GM23248 (cell line): ENCODE data around the gene CLEC4C.

ENCODE experiments used
- EZH2 ChIP-seq: fragments of 200-600 bp; sonication (generic); IDR thresholded peaks from 2 replicates; pipeline ENCODE4 v1.6.1; 2018; ENCODE audit warnings: antibody characterized with exemption, mild to moderate bottlenecking; ENCODE audit not compliant: insufficient read depth, poor library complexity, severe bottlenecking
- EZH2phosphoT487 ChIP-seq: fragments of 200-600 bp; sonication (generic); IDR thresholded peaks from 2 replicates; pipeline ENCODE4 v1.6.1; 2018; ENCODE audit warnings: antibody characterized with exemption, moderate library complexity, mild to moderate bottlenecking, low read depth; ENCODE audit not compliant: insufficient read depth

DNA sequence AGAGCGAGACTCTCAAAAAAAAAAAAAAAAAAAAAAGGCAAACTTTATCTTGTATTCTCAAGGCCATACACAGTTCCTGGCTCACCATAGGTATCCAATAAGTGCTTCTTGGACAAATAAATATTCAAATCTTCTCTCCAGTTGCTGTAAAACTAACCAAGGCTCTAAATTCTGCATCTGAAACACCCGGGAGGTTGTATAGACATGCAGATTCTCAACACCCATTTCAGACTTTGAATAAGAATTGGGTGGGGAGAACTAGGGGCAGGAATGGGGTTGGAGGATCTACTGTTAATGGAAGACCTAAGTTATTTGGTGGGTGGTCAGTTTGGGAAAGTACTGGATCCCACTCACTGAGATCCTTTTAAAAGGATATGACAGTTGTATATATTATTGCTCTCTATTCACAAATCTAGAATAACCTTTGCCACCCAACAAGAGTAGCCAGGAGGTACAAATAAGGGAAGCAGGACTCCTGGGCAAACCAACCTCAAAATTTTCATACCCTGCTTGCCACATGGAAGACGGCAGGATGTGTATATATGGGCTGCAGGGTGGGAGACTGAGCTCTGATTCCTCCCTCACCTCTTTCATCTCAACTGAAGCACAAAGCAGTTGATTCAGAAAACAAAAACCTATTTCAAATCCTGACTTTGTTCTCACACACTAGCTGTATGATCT lies 52.5 kb downstream of the CLEC4C start:
- TF ChIP-seq EZH2phosphoT487 (no peak), EZH2 (no peak)
